Liver (tissue), 9 donors: ENCODE data around the gene BBS4. TPM values are rescaled to one million over a fixed set of nuclear protein-coding genes. Genes with fewer than 3 reads are reported as not detected.

Experiments used
- DNase-seq: peaks from one replicate; pipeline ENCODE4 v3.0.0-alpha.2; 2017; ENCODE audit warnings: low spot score
- H3K27ac ChIP-seq, 2 donors: one replicate each; pipeline ENCODE4 v1.7.0; 2013; ENCODE audit warnings: inconsistent platforms in 2 of 2, low read length in 2 of 2, control low read depth in 1 of 2, low read depth in 1 of 2, mild to moderate bottlenecking in 1 of 2
- H3K27me3 ChIP-seq, 4 donors: one replicate each; pipeline versions ENCODE4 v1.6.1 to v1.7.0; 2013; ENCODE audit warnings: low read length in 3 of 4, inconsistent platforms in 1 of 4, mild to moderate bottlenecking in 1 of 4, moderate library complexity in 1 of 4; ENCODE audit not compliant: control insufficient read depth in 4 of 4, insufficient read depth in 4 of 4
- H3K36me3 ChIP-seq, 4 donors: one replicate each; pipeline versions ENCODE4 v1.6.1 to v1.7.0; 2013; ENCODE audit warnings: low read length in 3 of 4, mild to moderate bottlenecking in 3 of 4, low read depth in 1 of 4, moderate library complexity in 1 of 4; ENCODE audit not compliant: control insufficient read depth in 4 of 4, insufficient read depth in 3 of 4
- H3K4me1 ChIP-seq, 4 donors: one replicate each; pipeline versions ENCODE4 v1.6.1 to v1.7.0; 2013; ENCODE audit warnings: low read length in 3 of 4, mild to moderate bottlenecking in 3 of 4, moderate library complexity in 1 of 4; ENCODE audit not compliant: control insufficient read depth in 4 of 4, insufficient read depth in 4 of 4
- H3K4me3 ChIP-seq, 3 donors: one replicate each; pipeline versions ENCODE4 v1.6.1 to v1.7.0; 2013; ENCODE audit warnings: low read length in 3 of 3, control low read depth in 1 of 3, low read depth in 1 of 3, mild to moderate bottlenecking in 1 of 3
- H3K9ac ChIP-seq, 2 donors: one replicate each; pipeline ENCODE4 v1.7.0; 2013; ENCODE audit warnings: low read length in 2 of 2, mild to moderate bottlenecking in 2 of 2, moderate library complexity in 2 of 2, control low read depth in 1 of 2, low read depth in 1 of 2
- H3K9me3 ChIP-seq, 4 donors: one replicate each; pipeline versions ENCODE4 v1.6.1 to v1.7.0; 2013; ENCODE audit warnings: low read length in 3 of 4; ENCODE audit not compliant: control insufficient read depth in 4 of 4
- ATF3 ChIP-seq: IDR thresholded peaks from 2 replicates; pipeline ENCODE4 v1.6.1; 2016; ENCODE audit warnings: antibody characterized with exemption
- CTCF ChIP-seq: fragments of 150-350 bp; IDR thresholded peaks from 2 replicates; pipeline ENCODE4 v1.5.1; 2017; ENCODE audit warnings: improper control_type of control experiment, low read depth, low read length; ENCODE audit not compliant: missing input control
- EGR1 ChIP-seq, 2 donors: IDR thresholded peaks; 2 replicates each; pipeline ENCODE4 v1.6.1; 2016 to 2018; ENCODE audit warnings: antibody characterized with exemption in 2 of 2, low read depth in 2 of 2
- FOXA1 ChIP-seq: IDR thresholded peaks from 2 replicates; pipeline ENCODE4 v1.6.1; 2016; ENCODE audit warnings: antibody characterized with exemption
- GABPA ChIP-seq, 2 donors: IDR thresholded peaks in 1 of 2; conservative IDR thresholded peaks in 1 of 2; 2 replicates each; pipeline ENCODE4 v1.6.1; 2016; ENCODE audit warnings: antibody characterized with exemption in 2 of 2, mild to moderate bottlenecking in 1 of 2, moderate library complexity in 1 of 2
- HNF4A ChIP-seq, 2 donors: conservative IDR thresholded peaks; 2 replicates each; pipeline ENCODE4 v1.6.1; 2016; ENCODE audit warnings: antibody characterized with exemption in 2 of 2, mild to moderate bottlenecking in 2 of 2
- HNF4G ChIP-seq: IDR thresholded peaks from 2 replicates; pipeline ENCODE4 v1.6.1; 2016; ENCODE audit warnings: antibody characterized with exemption
- JUND ChIP-seq, 2 donors: IDR thresholded peaks; 2 replicates each; pipeline ENCODE4 v1.6.1; 2016; ENCODE audit warnings: antibody characterized with exemption in 2 of 2
- MAX ChIP-seq: IDR thresholded peaks from 2 replicates; pipeline ENCODE4 v1.6.1; 2016; ENCODE audit warnings: antibody characterized with exemption
- NR2F2 ChIP-seq: IDR thresholded peaks from 2 replicates; pipeline ENCODE4 v1.6.1; 2016; ENCODE audit warnings: antibody characterized with exemption
- RAD21 ChIP-seq, 2 donors: IDR thresholded peaks; 2 replicates each; pipeline ENCODE4 v1.6.1; 2016; ENCODE audit warnings: antibody characterized with exemption in 2 of 2, mild to moderate bottlenecking in 2 of 2
- REST ChIP-seq: IDR thresholded peaks from 2 replicates; pipeline ENCODE4 v1.6.1; 2016; ENCODE audit warnings: antibody characterized with exemption, mild to moderate bottlenecking
- RXRA ChIP-seq, 2 donors: IDR thresholded peaks; 2 replicates each; pipeline ENCODE4 v1.6.1; 2017 to 2018; ENCODE audit warnings: antibody characterized with exemption in 2 of 2, mild to moderate bottlenecking in 1 of 2
- SP1 ChIP-seq: IDR thresholded peaks from 2 replicates; pipeline ENCODE4 v1.6.1; 2018; ENCODE audit warnings: antibody characterized with exemption, mild to moderate bottlenecking
- YY1 ChIP-seq: IDR thresholded peaks from 2 replicates; pipeline ENCODE4 v1.6.1; 2016; ENCODE audit warnings: antibody characterized with exemption, mild to moderate bottlenecking
- ZBTB33 ChIP-seq: IDR thresholded peaks from 2 replicates; pipeline ENCODE4 v1.6.1; 2016; ENCODE audit warnings: antibody characterized with exemption
- WGBS: extraction: QIAGEN DNeasy Blood & Tissue Kit; methylation state at CpG from one replicate; pipeline ENCODE4 v1.1.7; 2013; 5-methylcytosine and 5-hydroxymethylcytosine counted together
- polyA plus RNA-seq, 2 donors: library from polyadenylated mRNA; stranded (reverse) in 1 of 2; unstranded in 1 of 2; fragments of 200-250 nt in 1 of 2; fragments of >200 nt in 1 of 2; fragmentation: Nextera tagmentation in 1 of 2; extraction: Ambion mirVana in 1 of 2; gene quantifications; one replicate each; pipeline versions ENCODE4 v1.2.1 to v1.2.3, GENCODE V29; 2013 to 2015
- total RNA-seq, 2 donors: library from RNA; depleted of rRNA; stranded (reverse); fragments of >200 nt; gene quantifications; one replicate each; pipeline ENCODE4 v1.2.3, GENCODE V29; 2014
- donor health status: healthy.
- donor health status: healthy.
- donor health status: healthy.
- donor health status: healthy.
- donor health status: healthy.

BBS4 gene
- total and polyA plus RNA-seq, 4 donors, result 4.8 to 16.0 (median 8.3) TPM

GRCh38 chr15:72785841-72786240 lies 99.8 kb downstream of the BBS4 start (continued):
- TF ChIP-seq ATF3 (no peak), JUND (IDR thresholded peaks at IDR 0.05) (no peak), NR2F2 (no peak), RAD21 (IDR thresholded peaks at IDR 0.05) (no peak), ZBTB33 (no peak)

GRCh38 chr15:72786242-72786641 lies 100.2 kb downstream of the BBS4 start:
- Histone ChIP-seq H3K4me3 (no peak overlapping the region), H3K27me3 (no peaks in the 10 kb centered on the region), H3K4me1 (peaks cover 4 to 26% (median 23%) of the 10 kb centered on the region in 4 donors), H3K9me3 (no peaks in the 10 kb centered on the region), H3K9ac (no peak overlapping the region), H3K36me3 (no peaks in the 10 kb centered on the region), H3K27ac (no peak overlapping the region)
- TF ChIP-seq FOXA1 (no peak), HNF4A (conservative IDR thresholded peaks at IDR 0.05) (no peak), ZBTB33 (no peak), ATF3 (no peak), CTCF (no peak), RXRA (IDR thresholded peaks at IDR 0.05) (no peak), MAX (no peak), RAD21 (IDR thresholded peaks at IDR 0.05) (no peak), HNF4G (no peak), SP1 (no peak)
- DNase-seq, result no peak
- 94% methylated on average over 4 of the region's 4 CpGs for WGBS

GRCh38 chr15:72786676-72787345 lies 100.8 kb downstream of the BBS4 start:
- no peak for TF ChIP-seq REST
- no peak for TF ChIP-seq HNF4A (conservative IDR thresholded peaks at IDR 0.05)
- no peak for TF ChIP-seq YY1
- TF ChIP-seq FOXA1, result no peak
- no peak for TF ChIP-seq ATF3
- TF ChIP-seq HNF4G, result no peak
- TF ChIP-seq EGR1 (IDR thresholded peaks at IDR 0.05; ENCODE audit: low read depth in 2 of 2), result no peak
- no peak for TF ChIP-seq JUND (IDR thresholded peaks at IDR 0.05)
- no peak for TF ChIP-seq RXRA (IDR thresholded peaks at IDR 0.05)
- TF ChIP-seq NR2F2, result no peak
- no peak for TF ChIP-seq RAD21 (IDR thresholded peaks at IDR 0.05)
- no peak for TF ChIP-seq GABPA (IDR thresholded peaks at IDR 0.05 in 1 of 2, conservative IDR thresholded peaks at IDR 0.05 in 1 of 2)
- Histone ChIP-seq H3K9ac (no peak overlapping the region), H3K27ac (no peak overlapping the region), H3K4me1 (peaks cover 3 to 21% (median 18%) of the 10 kb centered on the region in 4 donors), H3K27me3 (no peaks in the 10 kb centered on the region), H3K36me3 (no peaks in the 10 kb centered on the region), H3K9me3 (no peaks in the 10 kb centered on the region), H3K4me3 (no peak overlapping the region)
- 89% methylated on average over 8 of the region's 8 CpGs for WGBS
- no peak for DNase-seq
